ENCODE measurements around the gene RAB35. TPM values are rescaled to one million over a fixed set of nuclear protein-coding genes. Genes with fewer than 3 reads are reported as not detected.

Gene RAB35
- total RNA-seq, 1 donor from 2014 or later: 58.7 TPM

- Histone ChIP-seq H3K36me3 (peaks cover 100% of the 10 kb centered on the region), H3K4me3 (no peak overlapping the region), H3K9me3 (no peaks in the 10 kb centered on the region), H3K27me3 (no peaks in the 10 kb centered on the region), H3K4me1 (no peaks in the 10 kb centered on the region), H3K27ac (no peak overlapping the region)
- ATAC-seq (no peak), DNase-seq (no peak)
- no peak for TF ChIP-seq CTCF (IDR thresholded peaks at IDR 0.05)
- intact Hi-C loops (cut with DNase I): no loop called here
Observed at GRCh38 chr12:120158351-120158750, 41.8 kb upstream of the RAB35 start.

DNA sequence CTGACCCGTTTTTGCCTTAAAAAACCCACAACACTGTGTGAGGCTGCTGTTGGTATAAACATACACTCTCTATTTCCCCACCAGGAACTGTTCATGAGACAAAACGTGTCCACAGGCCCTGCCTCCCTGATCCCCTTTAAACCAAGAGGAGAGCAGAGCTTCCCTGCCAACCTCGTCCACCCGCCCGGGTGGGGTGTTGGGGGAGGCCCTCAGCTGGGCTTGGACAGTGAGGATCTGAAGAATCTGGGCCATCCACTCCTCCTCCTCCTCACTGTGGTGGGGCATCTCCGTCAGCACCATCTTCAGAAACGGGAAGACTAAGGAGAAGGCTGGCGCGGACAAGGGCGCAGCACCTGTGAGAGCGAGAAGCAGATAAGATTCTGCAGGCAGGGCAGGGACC, 41.1 kb upstream of the RAB35 start:
- Histone ChIP-seq H3K36me3 (peaks cover 100% of the 10 kb centered on the region), H3K9me3 (no peaks in the 10 kb centered on the region), H3K27ac (no peak overlapping the region), H3K4me1 (no peaks in the 10 kb centered on the region), H3K4me3 (no peak overlapping the region), H3K27me3 (no peaks in the 10 kb centered on the region)
- ATAC-seq: no peak
- intact Hi-C loops (cut with DNase I): no loop called here
- DNase-seq: no peak
- no peak for TF ChIP-seq CTCF (IDR thresholded peaks at IDR 0.05)

DNA sequence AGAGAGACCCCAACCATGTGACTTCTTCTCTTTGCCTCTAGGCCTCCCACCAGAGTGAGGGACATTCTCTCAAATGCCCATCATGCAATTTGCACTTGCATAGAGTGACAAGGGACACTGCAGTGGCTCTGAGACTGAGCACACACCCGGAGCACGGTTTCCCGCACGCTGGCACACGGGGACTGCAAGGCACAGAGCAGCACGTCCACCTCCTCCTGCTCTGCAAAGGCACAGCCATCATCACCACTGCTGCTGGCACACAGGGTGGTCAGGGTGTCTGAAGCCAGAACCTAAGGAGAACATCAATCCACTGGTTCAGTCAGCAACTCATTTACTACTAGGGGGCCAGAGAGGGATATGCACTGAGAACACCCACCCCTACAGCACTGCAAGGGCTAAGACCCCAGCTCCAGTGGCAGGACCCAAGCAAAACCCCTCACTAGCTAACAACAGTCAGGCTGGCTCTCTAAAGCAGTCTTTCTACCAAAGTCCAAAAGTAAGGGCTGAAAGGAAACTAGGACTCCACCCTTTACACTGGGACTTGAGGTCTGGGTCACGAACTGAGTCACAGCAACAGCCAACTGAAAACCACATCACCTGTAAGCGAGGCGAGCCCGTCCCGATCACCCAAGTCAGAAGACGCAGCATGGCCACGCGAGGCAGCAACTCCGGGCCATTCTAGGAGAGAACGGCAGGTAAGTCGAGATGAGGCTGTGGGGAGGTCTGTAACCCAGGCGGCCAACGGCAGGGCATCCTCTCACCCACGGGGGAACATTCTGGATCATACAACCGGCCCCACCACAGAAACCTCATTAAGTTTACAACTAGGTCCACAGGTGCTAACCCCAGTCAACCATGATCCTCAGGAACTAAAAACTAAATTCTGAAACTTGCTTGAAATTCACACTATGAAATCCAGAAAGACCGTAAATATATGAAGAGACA, 40.0 kb upstream of the RAB35 start:
- DNase-seq: no peak
- H3K36me3 ChIP-seq: peaks cover 96% of the 10 kb centered on the region
- no peak for ATAC-seq
- H3K9me3 ChIP-seq: no peaks in the 10 kb centered on the region
- H3K4me1 ChIP-seq: no peaks in the 10 kb centered on the region
- H3K27me3 ChIP-seq: no peaks in the 10 kb centered on the region
- TF ChIP-seq CTCF (IDR thresholded peaks at IDR 0.05): no peak
- intact Hi-C loops (cut with DNase I): no loop called here
- no peak overlapping the region for H3K4me3 ChIP-seq
- H3K27ac ChIP-seq: no peak overlapping the region

- no peak for ATAC-seq
- H3K4me1 ChIP-seq: no peaks in the 10 kb centered on the region
- no peak overlapping the region for H3K27ac ChIP-seq
- H3K36me3 ChIP-seq: peaks cover 94% of the 10 kb centered on the region
- TF ChIP-seq CTCF (IDR thresholded peaks at IDR 0.05): no peak
- no peak overlapping the region for H3K4me3 ChIP-seq
- no peaks in the 10 kb centered on the region for H3K9me3 ChIP-seq
- DNase-seq: no peak
- no peaks in the 10 kb centered on the region for H3K27me3 ChIP-seq
- intact Hi-C loops (cut with DNase I): no loop called here
Observed at GRCh38 chr12:120155072-120155471, 38.5 kb upstream of the RAB35 start.

DNA sequence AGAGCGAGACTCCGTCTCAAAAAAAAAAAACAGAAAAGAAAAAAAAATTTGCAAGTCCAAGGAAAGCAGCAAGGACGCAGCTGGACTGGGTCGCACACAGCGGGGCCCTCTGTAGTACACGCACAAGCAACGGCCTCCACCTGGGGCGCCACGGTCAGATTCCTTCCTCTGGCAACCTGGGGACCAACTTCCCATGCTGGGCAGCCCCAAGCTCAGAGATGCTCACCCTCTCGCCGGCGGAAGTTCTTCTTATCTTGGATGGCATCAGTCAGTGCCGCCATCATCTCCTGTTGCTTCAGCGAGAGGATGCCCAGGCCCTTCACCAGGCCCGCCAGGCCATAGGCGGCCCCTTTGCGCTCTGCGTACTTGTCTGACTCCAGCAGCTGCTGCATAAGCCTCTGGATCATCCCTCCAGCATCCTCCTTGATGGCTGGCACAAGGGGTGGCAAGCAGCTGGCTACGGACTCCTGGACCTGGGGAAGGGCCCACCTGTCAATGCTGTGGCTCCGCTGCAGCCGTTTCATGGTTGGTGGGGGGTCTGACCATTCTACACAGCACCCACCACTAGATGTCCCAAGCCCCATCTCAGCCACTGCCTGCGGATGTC, 34.5 kb upstream of the RAB35 start:
- Histone ChIP-seq H3K27me3 (no peaks in the 10 kb centered on the region), H3K36me3 (peaks cover 94% of the 10 kb centered on the region), H3K9me3 (no peaks in the 10 kb centered on the region), H3K4me1 (no peaks in the 10 kb centered on the region), H3K27ac (no peak overlapping the region), H3K4me3 (no peak overlapping the region)
- DNase-seq (no peak), ATAC-seq (no peak)
- no peak for TF ChIP-seq CTCF (IDR thresholded peaks at IDR 0.05)
- intact Hi-C loops (cut with DNase I): no loop called here
